Esophagus muscularis mucosa (tissue), 4 donors: ENCODE results near the gene SAA1. TPM values are rescaled to one million over a fixed set of nuclear protein-coding genes. Genes with fewer than 3 reads are reported as not detected.

Experiments used
- DNase-seq: peaks from one replicate; pipeline ENCODE4 v3.0.0-alpha.2; 2017; ENCODE audit errors: extremely low spot score
- H3K27ac ChIP-seq, 4 donors: fragments of 200-600 bp; sonication (generic); replicated peaks in 1 of 4; 1 replicate in 3 of 4; 2 replicates in 1 of 4; pipeline ENCODE4 v1.5.1; 2016 to 2019; ENCODE audit warnings: mild to moderate bottlenecking in 1 of 4
- H3K27me3 ChIP-seq, 4 donors: fragments of 200-600 bp; sonication (generic); one replicate each; pipeline versions ENCODE4 v1.5.1 to v1.6.0; 2016 to 2019
- H3K36me3 ChIP-seq, 4 donors: fragments of 200-600 bp; sonication (generic); one replicate each; pipeline ENCODE4 v1.5.1; 2016 to 2019
- H3K4me1 ChIP-seq, 4 donors: fragments of 200-600 bp; sonication (generic); one replicate each; pipeline ENCODE4 v1.5.1; 2016 to 2019
- H3K4me3 ChIP-seq, 4 donors: fragments of 200-600 bp; sonication (generic); 1 replicate in 2 of 4; 2 replicates in 2 of 4; pipeline ENCODE4 v1.5.1; 2016 to 2019; ENCODE audit warnings: mild to moderate bottlenecking in 4 of 4, moderate library complexity in 1 of 4
- H3K9me3 ChIP-seq, 4 donors: fragments of 200-600 bp; sonication (generic); 1 replicate in 3 of 4; 2 replicates in 1 of 4; pipeline ENCODE4 v1.5.1; 2016 to 2019
- CTCF ChIP-seq, 3 experiments: fragments of 200-600 bp in 2 of 3; fragments of 450-650 bp in 1 of 3; sonication (generic) in 2 of 3; IDR thresholded peaks; one replicate each; pipeline ENCODE4 v1.5.1; 2017 to 2019; ENCODE audit warnings: antibody characterized with exemption in 3 of 3, mild to moderate bottlenecking in 2 of 3, moderate library complexity in 1 of 3
- EP300 ChIP-seq: sonication (generic); formaldehyde crosslinking; IDR thresholded peaks from one replicate; pipeline ENCODE4 v1.6.1; 2017; ENCODE audit warnings: antibody characterized with exemption
- POLR2A ChIP-seq: fragments of 450-650 bp; IDR thresholded peaks from one replicate; pipeline ENCODE4 v1.6.1; 2017; ENCODE audit warnings: antibody characterized with exemption, moderate library complexity, mild to moderate bottlenecking, low read depth
- POLR2AphosphoS5 ChIP-seq, 2 donors: sonication (generic); formaldehyde crosslinking; IDR thresholded peaks; one replicate each; pipeline ENCODE4 v1.6.1; 2017; ENCODE audit warnings: antibody characterized with exemption in 2 of 2
- WGBS: methylation state at CpG from one replicate; pipeline ENCODE4 v1.1.5; 2018; 5-methylcytosine and 5-hydroxymethylcytosine counted together
- intact Hi-C: fragments of 100-400 bp; cut with DNase I; formaldehyde crosslinking; loops from one replicate; pipeline ENCODE4 v1.15.1; 2023
- small RNA-seq, 3 donors: library from RNA; depleted of rRNA; stranded (forward); fragments of <200 nt; gene quantifications; one replicate each; pipeline ENCODE3, GENCODE V24; 2016
- total RNA-seq, 4 donors: library from RNA; depleted of rRNA; stranded (reverse); fragments of >200 nt; gene quantifications; one replicate each; pipeline versions ENCODE4 v1.1.0 to v1.2.1, GENCODE V29; 2016

Gene SAA1
- total RNA-seq, 4 donors from 2014 or later, result 0.75 to 3.3 (median 1.2) TPM

GRCh38 chr11:18314784-18315523, 48.9 kb downstream of the SAA1 start:
- intact Hi-C loops, result no loop called here
- Histone ChIP-seq H3K27ac (no peak overlapping the region), H3K4me1 (peaks cover 6 to 21% (median 13%) of the 10 kb centered on the region in 4 donors), H3K27me3 (no peaks in the 10 kb centered on the region), H3K36me3 (peaks cover 8 to 17% (median 12%) of the 10 kb centered on the region in 4 donors), H3K9me3 (no peaks in the 10 kb centered on the region), H3K4me3 (no peak overlapping the region)
- no peak for DNase-seq
- TF ChIP-seq CTCF (IDR thresholded peaks at IDR 0.05), result no peak
- no peak for TF ChIP-seq EP300
- no peak for TF ChIP-seq POLR2A
- 95% methylated on average over 9 of the region's 9 CpGs for WGBS

- Histone ChIP-seq H3K27ac (no peak overlapping the region), H3K4me3 (no peak overlapping the region), H3K36me3 (peaks cover 0 to 8% (median 3%) of the 10 kb centered on the region in 4 donors), H3K27me3 (no peaks in the 10 kb centered on the region), H3K9me3 (no peaks in the 10 kb centered on the region), H3K4me1 (peaks cover 13 to 30% (median 22%) of the 10 kb centered on the region in 4 donors)
- DNase-seq, result no peak
- WGBS, result 90% methylated on average over 2 of the region's 2 CpGs
- TF ChIP-seq EP300 (no peak), CTCF (IDR thresholded peaks at IDR 0.05) (no peak), POLR2A (no peak), POLR2AphosphoS5 (IDR thresholded peaks at IDR 0.05) (no peak)
- intact Hi-C loops, result no loop called here
Observed at GRCh38 chr11:18315893-18316292, 49.8 kb downstream of the SAA1 start.

GRCh38 chr11:18317551-18317950, 51.5 kb downstream of the SAA1 start:
- no peak overlapping the region for H3K4me3 ChIP-seq
- H3K36me3 ChIP-seq, result peaks cover 0 to 4% (median 0%) of the 10 kb centered on the region in 4 donors
- intact Hi-C loops, result no loop called here
- H3K27me3 ChIP-seq, result no peaks in the 10 kb centered on the region
- over 99% methylated on average over 4 of the region's 4 CpGs for WGBS
- peaks cover 20 to 34% (median 27%) of the 10 kb centered on the region in 4 donors for H3K4me1 ChIP-seq
- DNase-seq, result no peak
- H3K27ac ChIP-seq, result no peak overlapping the region
- H3K9me3 ChIP-seq, result no peaks in the 10 kb centered on the region
- no peak for TF ChIP-seq POLR2AphosphoS5 (IDR thresholded peaks at IDR 0.05)
- TF ChIP-seq CTCF (IDR thresholded peaks at IDR 0.05), result no peak
- TF ChIP-seq EP300, result no peak
- TF ChIP-seq POLR2A, result no peak

Small RNA genes lying within 50 kb of the gene (small RNA-seq; reads per million reads assigned to genes)
- gene RNA5SP333 (0 reads per million in 3 donors), gene RNA5SP334 (0 reads per million in 3 donors)

Other genes with a start within 250 kb of the SAA1 start
- gene TPH1, start 220.0 kb upstream of the SAA1 start, total RNA-seq, result under 1 TPM in 3 of 4 donors, not detected in 1; 0.06 to 0.42 (median 0.17) TPM
- 10 to 100 TPM; 10.3 to 19.1 (median 11.1) TPM for gene SAAL1, start 160.2 kb upstream of the SAA1 start, total RNA-seq
- gene MRGPRX3, start 133.7 kb upstream of the SAA1 start, total RNA-seq, result not detected
- not detected for gene MRGPRX4, start 93.4 kb upstream of the SAA1 start, total RNA-seq
- gene SAA4, start 29.5 kb upstream of the SAA1 start, total RNA-seq, result not detected
- under 1 TPM in 1 of 4 donors, not detected in 3; 0.34 TPM for gene SAA2, start 17.6 kb upstream of the SAA1 start, total RNA-seq
- 10 to 100 TPM; 17.0 to 24.5 (median 18.6) TPM for gene HPS5, start 55.9 kb downstream of the SAA1 start, total RNA-seq
- gene GTF2H1, start 56.3 kb downstream of the SAA1 start, total RNA-seq, result 10 to 100 TPM; 40.3 to 56.7 (median 48.3) TPM
- 100 to 1,000 TPM; 399 to 523 (median 446) TPM for gene LDHA, start 128.3 kb downstream of the SAA1 start, total RNA-seq
- not detected for gene LDHC, start 146.1 kb downstream of the SAA1 start, total RNA-seq
- not detected for gene LDHAL6A, start 189.6 kb downstream of the SAA1 start, total RNA-seq